LNCaP clone FGC (cell line): ENCODE results near the gene CD99L2.

Experiments
- DNase-seq: peaks from one replicate; pipeline ENCODE4 v3.0.0-alpha.2; 2011; ENCODE audit warnings: low read depth
- H3K4me3 ChIP-seq: 2 replicates; pipeline ENCODE4 v1.5.1; 2011; ENCODE audit warnings: mild to moderate bottlenecking, low read depth, low read length, control low read depth
- TF ChIP-seq, protein P1 (sequence below): IDR thresholded peaks from 2 replicates; pipeline ENCODE4 v1.5.1; 2012; ENCODE audit warnings: mild to moderate bottlenecking; ENCODE audit not compliant: control insufficient read depth, insufficient read depth; ENCODE audit errors: extremely low read depth

The CD99L2 gene

DNA sequence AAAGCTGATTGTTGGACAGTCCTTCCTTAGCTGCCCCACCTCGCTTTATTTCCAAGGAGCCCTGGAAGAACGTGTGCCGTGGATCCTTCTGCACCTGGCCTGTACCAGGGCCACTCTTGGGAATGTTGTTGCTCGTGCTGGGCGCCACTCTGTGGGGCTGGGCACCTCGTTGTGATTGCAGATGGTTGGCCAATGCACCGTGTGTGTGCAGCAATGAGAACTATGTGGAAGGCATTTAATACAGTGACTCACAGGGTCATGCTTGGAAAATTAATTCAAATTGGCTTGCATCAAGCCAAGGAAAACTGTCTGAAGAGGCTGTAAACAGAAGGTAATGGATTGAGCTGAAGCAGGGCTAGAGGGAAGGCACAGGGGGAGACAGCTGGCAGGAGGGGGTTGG, 37.0 kb upstream of the CD99L2 start:
- DNase-seq, result no peak
- TF ChIP-seq, protein P1, sequence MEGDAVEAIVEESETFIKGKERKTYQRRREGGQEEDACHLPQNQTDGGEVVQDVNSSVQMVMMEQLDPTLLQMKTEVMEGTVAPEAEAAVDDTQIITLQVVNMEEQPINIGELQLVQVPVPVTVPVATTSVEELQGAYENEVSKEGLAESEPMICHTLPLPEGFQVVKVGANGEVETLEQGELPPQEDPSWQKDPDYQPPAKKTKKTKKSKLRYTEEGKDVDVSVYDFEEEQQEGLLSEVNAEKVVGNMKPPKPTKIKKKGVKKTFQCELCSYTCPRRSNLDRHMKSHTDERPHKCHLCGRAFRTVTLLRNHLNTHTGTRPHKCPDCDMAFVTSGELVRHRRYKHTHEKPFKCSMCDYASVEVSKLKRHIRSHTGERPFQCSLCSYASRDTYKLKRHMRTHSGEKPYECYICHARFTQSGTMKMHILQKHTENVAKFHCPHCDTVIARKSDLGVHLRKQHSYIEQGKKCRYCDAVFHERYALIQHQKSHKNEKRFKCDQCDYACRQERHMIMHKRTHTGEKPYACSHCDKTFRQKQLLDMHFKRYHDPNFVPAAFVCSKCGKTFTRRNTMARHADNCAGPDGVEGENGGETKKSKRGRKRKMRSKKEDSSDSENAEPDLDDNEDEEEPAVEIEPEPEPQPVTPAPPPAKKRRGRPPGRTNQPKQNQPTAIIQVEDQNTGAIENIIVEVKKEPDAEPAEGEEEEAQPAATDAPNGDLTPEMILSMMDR, result no peak
- no peak overlapping the region for H3K4me3 ChIP-seq

DNA sequence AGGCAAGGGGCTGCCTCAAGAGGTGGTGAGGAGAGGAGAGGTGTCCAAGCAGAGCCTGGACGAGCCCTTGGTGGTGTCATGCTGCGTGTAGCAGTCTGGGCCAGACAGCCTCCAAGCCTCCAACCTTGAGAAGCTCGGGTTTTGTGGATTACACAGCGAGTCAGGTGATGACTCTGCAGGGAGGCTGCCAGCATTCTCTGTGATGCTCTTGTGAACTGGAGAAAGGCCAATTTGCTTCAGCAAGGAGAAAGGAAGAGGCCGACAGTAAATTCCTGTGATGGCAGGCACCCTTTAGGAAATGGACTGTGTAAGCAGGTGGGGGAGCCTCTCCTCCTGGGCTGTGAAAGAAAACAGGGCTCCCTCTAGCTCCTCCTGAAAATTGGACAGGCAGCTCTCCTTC, 36.0 kb upstream of the CD99L2 start:
- peak; percentile 10 for DNase-seq
- TF ChIP-seq, protein P1, result no peak
- no peak overlapping the region for H3K4me3 ChIP-seq

DNA sequence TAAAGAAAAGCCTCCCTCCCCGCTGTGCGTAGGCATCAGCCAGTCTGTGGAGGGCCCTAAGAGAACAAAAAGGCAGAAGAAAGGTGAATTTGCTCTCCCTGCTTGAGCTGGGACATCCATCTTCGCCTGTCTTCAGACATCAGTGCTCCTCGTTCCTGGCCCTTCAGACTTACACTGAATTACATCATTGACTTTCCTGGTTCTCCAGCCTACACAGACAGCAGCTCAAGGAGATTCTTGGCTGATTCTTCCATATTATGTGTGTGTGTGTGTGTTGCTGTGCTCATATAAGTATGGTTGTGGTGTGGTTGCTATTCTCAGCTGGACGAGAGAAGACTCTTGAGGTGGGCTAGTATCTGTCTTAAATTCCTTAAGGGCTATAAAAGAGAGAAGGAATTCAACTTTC, 35.5 kb upstream of the CD99L2 start:
- DNase-seq, result no peak
- no peak overlapping the region for H3K4me3 ChIP-seq
- TF ChIP-seq, protein P1, result no peak

DNA sequence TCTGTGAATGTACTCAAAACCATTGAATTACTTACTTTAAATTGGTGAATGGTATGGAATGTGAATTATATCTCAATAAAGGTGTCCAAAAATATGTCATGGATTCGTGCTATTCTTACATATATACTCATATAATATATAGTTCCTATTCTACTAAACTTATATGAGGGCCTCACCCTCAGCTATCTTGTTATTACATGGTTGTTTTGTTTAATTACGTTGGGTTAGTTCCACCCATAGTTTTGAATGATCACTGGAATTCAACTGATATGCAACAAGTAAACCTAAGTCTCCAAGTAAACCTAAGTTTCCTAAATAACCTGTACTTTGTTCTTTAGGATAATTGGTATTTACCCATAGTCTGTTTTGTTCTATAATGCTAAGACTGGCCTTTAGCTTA, 30.6 kb upstream of the CD99L2 start:
- TF ChIP-seq, protein P1, result no peak
- no peak for DNase-seq
- H3K4me3 ChIP-seq, result no peak overlapping the region

DNA sequence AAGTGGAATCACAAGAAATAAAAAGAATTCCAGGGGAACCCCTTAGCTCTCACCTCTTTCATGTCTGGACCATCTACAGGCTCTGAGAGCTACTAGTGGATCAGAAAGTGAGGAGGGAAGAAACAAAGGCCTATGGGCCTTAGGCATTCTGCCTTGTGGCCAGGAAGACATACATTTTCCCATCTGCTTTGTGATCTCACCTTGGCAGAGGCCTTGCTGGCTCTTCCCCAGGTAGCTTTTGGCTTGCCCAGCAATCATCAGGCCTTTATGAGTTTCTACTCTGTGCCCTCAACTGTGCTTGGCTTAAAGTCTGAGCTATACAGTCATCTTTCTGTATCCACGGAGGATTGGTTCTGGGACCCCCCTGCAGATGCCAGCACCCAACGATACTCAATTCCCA, 28.3 kb upstream of the CD99L2 start:
- no peak overlapping the region for H3K4me3 ChIP-seq
- peak; percentile 14 for DNase-seq
- TF ChIP-seq, protein P1, result no peak

DNA sequence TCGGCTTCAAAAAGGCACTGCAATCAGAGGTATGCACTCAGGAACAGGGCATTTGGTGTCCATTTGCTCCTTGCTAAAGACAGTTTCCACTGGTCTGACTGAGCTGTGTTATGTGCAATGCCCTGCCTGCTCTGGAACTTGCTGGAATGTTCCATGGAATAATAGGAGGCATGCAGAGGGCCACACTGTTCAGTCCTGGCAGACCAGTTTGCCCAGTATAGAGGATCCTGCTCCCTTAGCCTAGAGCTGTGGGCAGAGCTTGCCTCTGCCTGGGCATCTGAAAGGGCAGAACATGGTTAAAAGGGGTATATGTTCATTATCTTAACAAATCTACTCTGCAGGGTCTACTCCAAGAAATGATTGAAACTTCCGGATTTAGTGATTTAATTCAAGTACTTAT, 27.8 kb upstream of the CD99L2 start:
- DNase-seq, result no peak
- TF ChIP-seq, protein P1, result no peak
- no peak overlapping the region for H3K4me3 ChIP-seq

DNA sequence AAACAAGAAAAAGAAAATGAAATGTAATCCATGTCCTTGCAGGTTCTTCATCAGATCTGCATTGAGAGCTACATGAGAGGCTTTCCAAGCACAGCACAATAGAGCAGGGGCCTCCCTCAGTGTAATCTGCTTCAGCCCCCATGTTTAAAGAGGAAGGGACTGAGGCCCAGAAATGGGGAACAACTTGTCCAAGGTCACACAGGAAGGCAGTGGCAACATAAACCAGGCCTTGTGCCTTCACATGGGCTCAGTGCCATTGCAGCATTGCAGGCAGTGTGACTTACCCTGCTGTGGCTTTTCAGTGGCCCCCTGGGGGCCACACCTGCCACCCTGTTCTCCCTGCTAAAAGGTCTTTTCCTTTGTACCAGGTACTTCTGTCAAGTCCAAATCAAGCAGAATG, 20.9 kb upstream of the CD99L2 start:
- no peak for DNase-seq
- no peak overlapping the region for H3K4me3 ChIP-seq
- TF ChIP-seq, protein P1, result no peak
